ENCODE data around the gene HEBP1. TPM values are rescaled to one million over a fixed set of nuclear protein-coding genes. Genes with fewer than 3 reads are reported as not detected.

Gene HEBP1
- total RNA-seq, 1 experiment from 2014 or later, result 22.2 TPM

DNA sequence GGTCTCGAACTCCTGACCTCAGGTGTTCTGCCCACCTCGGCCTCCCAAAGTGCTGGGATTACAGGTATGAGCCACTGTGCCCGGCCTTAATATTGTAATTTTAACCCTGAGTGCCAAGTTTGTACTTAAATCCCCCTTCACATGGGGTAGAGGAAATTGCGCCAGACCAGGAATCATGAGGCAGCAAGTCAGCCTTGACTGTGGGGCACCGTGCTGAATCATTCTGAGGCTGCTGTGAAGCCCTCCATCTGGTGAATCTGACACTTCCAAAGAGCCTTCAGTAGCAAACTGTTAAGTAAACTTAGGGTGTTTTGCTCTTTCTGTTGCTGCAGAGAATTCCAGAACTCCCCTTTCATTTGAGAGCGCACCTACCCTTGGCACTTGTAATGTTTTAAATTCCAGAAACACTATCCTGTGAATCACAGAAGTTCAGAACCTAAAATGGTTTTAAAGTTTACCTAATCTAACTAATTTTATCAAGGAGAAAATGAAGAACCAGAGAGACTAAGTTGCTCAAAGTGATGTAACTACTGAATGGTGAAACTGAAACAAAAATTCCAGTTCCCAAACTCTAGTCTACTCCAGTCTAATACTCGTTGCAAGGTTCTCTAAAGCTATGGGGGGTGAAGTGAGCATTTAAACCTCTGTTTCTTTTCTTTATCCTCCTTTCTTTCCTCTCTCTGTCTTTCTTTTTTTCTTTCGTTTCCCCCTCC is 7.5 kb downstream of the HEBP1 start:
- no peak overlapping the region for H3K4ac ChIP-seq (ENCODE audit: low read depth, low read length)
- H2BK5ac ChIP-seq (ENCODE audit: insufficient read length, low read length), result no peak overlapping the region
- H3K9ac ChIP-seq (ENCODE audit: extremely low read depth, insufficient read length, low read length), result no peak overlapping the region
- no peak overlapping the region for H4K5ac ChIP-seq (ENCODE audit: insufficient read length, low read depth, low read length)
- no peak overlapping the region for H3K4me2 ChIP-seq (ENCODE audit: insufficient read depth, insufficient read length, low read length)
- peaks cover 7 to 15% (median 14%) of the 10 kb centered on the region in 3 experiments; a peak in 6 of 7 replicates for H3K36me3 Mint-ChIP-seq (ENCODE audit: insufficient read depth in 1 of 3, low read depth in 3 of 3)
- no peak overlapping the region for H2AK5ac ChIP-seq (ENCODE audit: insufficient read length, low read length)
- no peaks in the 10 kb centered on the region for H3K27me3 ChIP-seq (ENCODE audit: insufficient read depth, low read length)
- no peaks in the 10 kb centered on the region for H3K9me3 ChIP-seq (ENCODE audit: control insufficient read depth, low read depth, low read length)
- no peaks in the 10 kb centered on the region; the same call in 1 of the 2 replicates for H3K79me2 ChIP-seq (ENCODE audit: insufficient read depth, low read length)
- H3K14ac ChIP-seq (ENCODE audit: insufficient read depth, low read length), result no peak overlapping the region
- no peak overlapping the region for H3K27ac ChIP-seq (ENCODE audit: insufficient read length, low read depth, low read length)
- DNase-seq, result no peak
- H4K91ac ChIP-seq (ENCODE audit: insufficient read length, low read depth, low read length), result no peak overlapping the region
- WGBS (ENCODE audit: extremely low coverage, insufficient read length, low lambda C conversion rate), result no CpG with 5 or more reads among the region's 8 CpGs
- TF ChIP-seq, protein P1, sequence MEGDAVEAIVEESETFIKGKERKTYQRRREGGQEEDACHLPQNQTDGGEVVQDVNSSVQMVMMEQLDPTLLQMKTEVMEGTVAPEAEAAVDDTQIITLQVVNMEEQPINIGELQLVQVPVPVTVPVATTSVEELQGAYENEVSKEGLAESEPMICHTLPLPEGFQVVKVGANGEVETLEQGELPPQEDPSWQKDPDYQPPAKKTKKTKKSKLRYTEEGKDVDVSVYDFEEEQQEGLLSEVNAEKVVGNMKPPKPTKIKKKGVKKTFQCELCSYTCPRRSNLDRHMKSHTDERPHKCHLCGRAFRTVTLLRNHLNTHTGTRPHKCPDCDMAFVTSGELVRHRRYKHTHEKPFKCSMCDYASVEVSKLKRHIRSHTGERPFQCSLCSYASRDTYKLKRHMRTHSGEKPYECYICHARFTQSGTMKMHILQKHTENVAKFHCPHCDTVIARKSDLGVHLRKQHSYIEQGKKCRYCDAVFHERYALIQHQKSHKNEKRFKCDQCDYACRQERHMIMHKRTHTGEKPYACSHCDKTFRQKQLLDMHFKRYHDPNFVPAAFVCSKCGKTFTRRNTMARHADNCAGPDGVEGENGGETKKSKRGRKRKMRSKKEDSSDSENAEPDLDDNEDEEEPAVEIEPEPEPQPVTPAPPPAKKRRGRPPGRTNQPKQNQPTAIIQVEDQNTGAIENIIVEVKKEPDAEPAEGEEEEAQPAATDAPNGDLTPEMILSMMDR (conservative IDR thresholded peaks at IDR 0.05), result no peak
- H3K23me2 ChIP-seq (ENCODE audit: insufficient read length, low read depth, low read length, poor library complexity, severe bottlenecking), result no peaks in the 10 kb centered on the region
- peaks cover 7% of the 10 kb centered on the region; the same call in 1 of the 2 replicates for H3K4me1 ChIP-seq (ENCODE audit: insufficient read depth, low read length)
- no peak overlapping the region for H2AFZ ChIP-seq (ENCODE audit: low read length)
- no peak overlapping the region for H2BK15ac ChIP-seq (ENCODE audit: low read depth, low read length)
- H3K27ac Mint-ChIP-seq, result peak overlapping the region; percentile 11 to 72 (median 45); a peak in 2 of 7 replicates
- no peak overlapping the region for H3K18ac ChIP-seq (ENCODE audit: insufficient read length, low read depth, low read length)
- H3K56ac ChIP-seq (ENCODE audit: insufficient read length, low read depth, low read length), result no peak overlapping the region
- no peak overlapping the region for H3K23ac ChIP-seq (ENCODE audit: insufficient read length, low read depth, low read length)
- no peak overlapping the region for H2BK12ac ChIP-seq (ENCODE audit: insufficient read length, low read depth, low read length)
- no peak overlapping the region; a peak in 1 of 5 replicates for H3K4me3 Mint-ChIP-seq
- H3K27me3 Mint-ChIP-seq (ENCODE audit: low read depth), result no peaks in the 10 kb centered on the region
- no peak overlapping the region for H3T11ph ChIP-seq (ENCODE audit: low read length)
- no peak overlapping the region for H2BK20ac ChIP-seq (ENCODE audit: low read depth, low read length, poor library complexity, severe bottlenecking)
- H3K9me3 Mint-ChIP-seq, result no peaks in the 10 kb centered on the region
- no peaks in the 10 kb centered on the region for H4K20me1 ChIP-seq (ENCODE audit: control insufficient read depth, insufficient read depth, insufficient read length)
- peaks cover 37 to 40% of the 10 kb centered on the region in 2 experiments for H3K4me1 Mint-ChIP-seq
- H3K79me1 ChIP-seq (ENCODE audit: insufficient read depth, low read depth, low read length, poor library complexity, severe bottlenecking), result no peaks in the 10 kb centered on the region
- no peak overlapping the region for H4K8ac ChIP-seq (replicated peaks; ENCODE audit: insufficient read length, low read depth, low read length)
- H2BK120ac ChIP-seq (ENCODE audit: low read depth, low read length, poor library complexity, severe bottlenecking), result no peak overlapping the region

All from H9 (cell line).